Psoas muscle (tissue), 8 donors: Measurements from ENCODE around the gene SPIB. TPM values are rescaled to one million over a fixed set of nuclear protein-coding genes. Genes with fewer than 3 reads are reported as not detected.

Source experiments
- ATAC-seq, 4 donors: fragments of 200-7000 bp; cut with Tn5 transposase; one replicate each; pipeline ENCODE4 v1.9.1; 2020; ENCODE audit warnings: moderate library complexity in 3 of 4, mild to moderate bottlenecking in 2 of 4
- DNase-seq, 2 donors: peaks; one replicate each; pipeline ENCODE4 v3.0.0-alpha.2; 2020
- H3K27ac ChIP-seq: fragments of 200-600 bp; one replicate; pipeline ENCODE4 v1.8.0; 2022
- H3K27me3 ChIP-seq, 3 donors: fragments of 200-600 bp in 1 of 3; one replicate each; pipeline versions ENCODE4 v1.6.1 to v1.8.0; 2013 to 2022; ENCODE audit warnings: low read length in 2 of 3, mild to moderate bottlenecking in 2 of 3, moderate library complexity in 1 of 3; ENCODE audit not compliant: insufficient read depth in 3 of 3
- H3K36me3 ChIP-seq, 2 donors: fragments of 200-600 bp in 1 of 2; one replicate each; pipeline versions ENCODE4 v1.6.1 to v1.8.0; 2013 to 2022; ENCODE audit warnings: low read depth in 1 of 2, mild to moderate bottlenecking in 1 of 2, moderate library complexity in 1 of 2; ENCODE audit not compliant: insufficient read depth in 1 of 2
- H3K4me1 ChIP-seq: fragments of 200-600 bp; one replicate; pipeline ENCODE4 v1.8.0; 2022
- H3K4me3 ChIP-seq: fragments of 200-600 bp; one replicate; pipeline ENCODE4 v1.8.0; 2022; ENCODE audit warnings: mild to moderate bottlenecking
- H3K9me3 ChIP-seq: fragments of 200-600 bp; one replicate; pipeline ENCODE4 v1.8.0; 2022
- CTCF ChIP-seq: fragments of 200-600 bp; IDR thresholded peaks from one replicate; pipeline ENCODE4 v1.8.0; 2022; ENCODE audit warnings: antibody characterized with exemption
- WGBS, 3 donors: extraction: QIAGEN DNeasy Blood & Tissue Kit; methylation state at CpG; one replicate each; pipeline versions ENCODE4 v1.1.6 to v1.1.7; 2013; 5-methylcytosine and 5-hydroxymethylcytosine counted together
- intact Hi-C, 2 donors: fragments of 100-400 bp; cut with DNase I; formaldehyde crosslinking; loops; one replicate each; pipeline versions ENCODE4 v1.11.0 to v1.14.2; 2022
- polyA plus RNA-seq, 3 donors: library from polyadenylated mRNA; stranded (reverse); fragments of 200-250 nt; gene quantifications; one replicate each; pipeline ENCODE4 v1.2.3, GENCODE V29; 2013
- total RNA-seq, 4 donors: library from RNA; stranded (reverse); fragmentation: NEBNext Ultra II Directional in 2 of 4; extraction: Animal tissue kit (Norgen Biotek cat#: 25700) in 2 of 4; gene quantifications; one replicate each; pipeline versions ENCODE4 v1.2.1 to v1.2.4, GENCODE V29; 2021 to 2023
- donor health status: healthy with polysubstance abuse.
- donor health status: DM: no; HTN: no; CAD: no; lungs with moderate emphysema.
- donor health status: Bipolar disorder and iron deficiency.
- donor health status: healthy.
- donor health status: DM: yes; HTN: yes; CAD: no.
- donor health status: DM: no; HTN: no; CAD: no.
- donor health status: DM: no; HTN: no; CAD: no.
- donor health status: DM: yes; HTN: yes; CAD: no.

The SPIB gene
- total and polyA plus RNA-seq, 7 donors: 0.05 to 0.44 (median 0.11) TPM; not detected in 2

GRCh38 chr19:50409347-50409746 lies 9.4 kb upstream of the SPIB start:
- Histone ChIP-seq H3K4me1 (no peaks in the 10 kb centered on the region), H3K36me3 (peaks cover 4 to 30% of the 10 kb centered on the region in 2 donors), H3K4me3 (no peak overlapping the region), H3K9me3 (no peaks in the 10 kb centered on the region), H3K27ac (no peak overlapping the region), H3K27me3 (no peaks in the 10 kb centered on the region)
- ATAC-seq (no peak), DNase-seq (no peak)
- TF ChIP-seq CTCF: no peak
- WGBS, 3 donors: 94 to 96% (median 95%) methylated on average over 16 to 17 of the region's 17 CpGs
- intact Hi-C loops: no loop called here

GRCh38 chr19:50410109-50410508 lies 8.6 kb upstream of the SPIB start:
- H3K27me3 ChIP-seq: no peaks in the 10 kb centered on the region
- H3K27ac ChIP-seq: no peak overlapping the region
- no peak for DNase-seq
- no peak for TF ChIP-seq CTCF
- no peaks in the 10 kb centered on the region for H3K4me1 ChIP-seq
- ATAC-seq: no peak
- 84 to 87% (median 86%) methylated on average over 10 of the region's 10 CpGs for WGBS, 3 donors
- H3K4me3 ChIP-seq: no peak overlapping the region
- intact Hi-C loops: loop anchor here (5.0 kb wide), 2 partner anchors 38 to 53 kb away; no protein-coding TSS in a partner anchor
- peaks cover 4 to 30% of the 10 kb centered on the region in 2 donors for H3K36me3 ChIP-seq
- H3K9me3 ChIP-seq: no peaks in the 10 kb centered on the region

GRCh38 chr19:50412419-50412818 lies 6.3 kb upstream of the SPIB start:
- peaks cover 4 to 18% of the 10 kb centered on the region in 2 donors for H3K36me3 ChIP-seq
- no peaks in the 10 kb centered on the region for H3K9me3 ChIP-seq
- no peaks in the 10 kb centered on the region for H3K4me1 ChIP-seq
- H3K4me3 ChIP-seq: no peak overlapping the region
- 96 to 100% (median 98%) methylated on average over 2 of the region's 2 CpGs for WGBS, 3 donors
- no peak overlapping the region for H3K27ac ChIP-seq
- no peaks in the 10 kb centered on the region for H3K27me3 ChIP-seq
- DNase-seq (no peak), ATAC-seq (no peak)
- no peak for TF ChIP-seq CTCF
- intact Hi-C loops: loop anchor here (2.0 to 5.0 kb wide), 3 partner anchors 40 to 55 kb away; no protein-coding TSS in a partner anchor

GRCh38 chr19:50413096-50413495 lies 5.6 kb upstream of the SPIB start:
- TF ChIP-seq CTCF: no peak
- intact Hi-C loops: loop anchor here (2.0 to 5.0 kb wide), 3 partner anchors 41 to 56 kb away; no protein-coding TSS in a partner anchor
- Histone ChIP-seq H3K27me3 (no peaks in the 10 kb centered on the region), H3K36me3 (peaks cover 4 to 18% of the 10 kb centered on the region in 2 donors), H3K4me1 (no peaks in the 10 kb centered on the region), H3K27ac (no peak overlapping the region), H3K4me3 (no peak overlapping the region), H3K9me3 (no peaks in the 10 kb centered on the region)
- no peak for ATAC-seq
- no peak for DNase-seq
- 90 to 96% (median 94%) methylated on average over 13 of the region's 13 CpGs for WGBS, 3 donors

- Histone ChIP-seq H3K4me3 (no peak overlapping the region), H3K27ac (no peak overlapping the region), H3K9me3 (no peaks in the 10 kb centered on the region), H3K4me1 (peaks cover 3% of the 10 kb centered on the region), H3K36me3 (peaks cover 4 to 18% of the 10 kb centered on the region in 2 donors), H3K27me3 (peaks cover 0 to under 1% (median 0%) of the 10 kb centered on the region in 3 donors)
- TF ChIP-seq CTCF: no peak
- DNase-seq: no peak
- intact Hi-C loops: loop anchor here (2.0 to 5.0 kb wide), 3 partner anchors 41 to 56 kb away; no protein-coding TSS in a partner anchor
- 93 to 95% (median 93%) methylated on average over 21 of the region's 21 CpGs for WGBS, 3 donors
- ATAC-seq: no peak
These were observed 5.2 kb upstream of the SPIB start for GRCh38 chr19:50413531-50413930.
